ENCODE measurements around the gene TMEM218.

DNA sequence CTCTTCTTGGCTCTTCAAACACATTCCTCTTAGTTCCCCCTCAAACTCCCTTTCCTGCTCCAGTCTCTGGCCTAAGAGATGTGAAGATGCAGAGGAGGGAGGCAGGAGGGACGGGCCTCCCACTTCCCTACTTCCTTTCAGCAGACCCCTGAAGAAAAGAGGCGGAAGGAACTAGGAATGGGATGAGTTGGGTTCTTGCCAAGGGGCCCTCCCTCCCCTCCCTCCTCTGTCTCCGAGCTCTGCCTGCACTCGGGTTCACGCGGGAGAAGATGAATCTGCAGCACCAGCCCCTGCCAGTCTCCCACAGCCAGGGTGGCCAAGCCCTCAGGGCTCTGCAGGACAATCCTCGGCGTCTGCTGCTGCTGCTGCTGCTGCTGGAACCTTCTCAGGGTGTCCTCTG, 28.8 kb upstream of the TMEM218 start:
- TF ChIP-seq, protein P1, sequence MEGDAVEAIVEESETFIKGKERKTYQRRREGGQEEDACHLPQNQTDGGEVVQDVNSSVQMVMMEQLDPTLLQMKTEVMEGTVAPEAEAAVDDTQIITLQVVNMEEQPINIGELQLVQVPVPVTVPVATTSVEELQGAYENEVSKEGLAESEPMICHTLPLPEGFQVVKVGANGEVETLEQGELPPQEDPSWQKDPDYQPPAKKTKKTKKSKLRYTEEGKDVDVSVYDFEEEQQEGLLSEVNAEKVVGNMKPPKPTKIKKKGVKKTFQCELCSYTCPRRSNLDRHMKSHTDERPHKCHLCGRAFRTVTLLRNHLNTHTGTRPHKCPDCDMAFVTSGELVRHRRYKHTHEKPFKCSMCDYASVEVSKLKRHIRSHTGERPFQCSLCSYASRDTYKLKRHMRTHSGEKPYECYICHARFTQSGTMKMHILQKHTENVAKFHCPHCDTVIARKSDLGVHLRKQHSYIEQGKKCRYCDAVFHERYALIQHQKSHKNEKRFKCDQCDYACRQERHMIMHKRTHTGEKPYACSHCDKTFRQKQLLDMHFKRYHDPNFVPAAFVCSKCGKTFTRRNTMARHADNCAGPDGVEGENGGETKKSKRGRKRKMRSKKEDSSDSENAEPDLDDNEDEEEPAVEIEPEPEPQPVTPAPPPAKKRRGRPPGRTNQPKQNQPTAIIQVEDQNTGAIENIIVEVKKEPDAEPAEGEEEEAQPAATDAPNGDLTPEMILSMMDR (IDR thresholded peaks at IDR 0.05; ENCODE audit: borderline replicate concordance, extremely low read depth, low read length, poor library complexity, severe bottlenecking) = no peak
- TF ChIP-seq EZH2 (IDR thresholded peaks at IDR 0.05; ENCODE audit: borderline replicate concordance, low read depth, low read length, severe bottlenecking) = no peak
